Epithelial cell of esophagus (primary cell): ENCODE data around the gene EIF1AY.
A peak's percentile ranks its signal among the peaks of the same experiment; 100 is the strongest.
"Not testable (repeated sequence)": the region's sequence is repeated elsewhere in the genome, so short reads cannot be mapped to it uniquely, and the experiment has no call there.

Experiments used
- DNase-seq: peaks from one replicate; pipeline ENCODE4 v3.0.0; 2010; ENCODE audit warnings: low read depth
- H3K4me3 ChIP-seq: 2 replicates; pipeline ENCODE4 v1.5.1; 2011; ENCODE audit warnings: mild to moderate bottlenecking, low read length, control low read depth
- TF ChIP-seq, protein P1 (sequence below): IDR thresholded peaks from 2 replicates; pipeline ENCODE4 v1.5.1; 2011; ENCODE audit warnings: low read depth, mild to moderate bottlenecking, low read length, control low read depth, inconsistent platforms; ENCODE audit not compliant: insufficient read depth; ENCODE audit errors: missing control alignments

The EIF1AY gene

DNA sequence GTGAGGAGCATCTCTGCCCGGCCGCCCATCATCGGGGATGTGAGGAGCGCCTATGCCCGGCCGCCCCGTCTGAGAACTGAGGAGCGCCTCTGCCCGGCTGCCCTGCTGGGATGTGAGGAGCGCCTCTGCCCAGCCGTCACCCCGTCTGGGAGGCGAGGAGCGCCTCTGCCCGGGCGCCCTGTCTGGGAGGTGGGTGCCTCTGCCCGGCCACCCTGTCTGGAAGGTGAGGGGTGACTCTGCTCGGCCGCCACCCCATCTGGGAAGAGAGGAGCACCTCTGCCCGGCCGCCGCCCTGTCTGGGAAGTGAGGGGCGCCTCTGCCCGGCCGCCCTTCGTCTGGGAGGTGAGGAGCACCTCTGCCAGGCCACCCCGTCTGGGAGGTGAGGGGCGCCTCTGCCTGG lies 23.7 kb upstream of the EIF1AY start:
- H3K4me3 ChIP-seq, result no peak overlapping the region
- no peak for DNase-seq
- TF ChIP-seq, protein P1, sequence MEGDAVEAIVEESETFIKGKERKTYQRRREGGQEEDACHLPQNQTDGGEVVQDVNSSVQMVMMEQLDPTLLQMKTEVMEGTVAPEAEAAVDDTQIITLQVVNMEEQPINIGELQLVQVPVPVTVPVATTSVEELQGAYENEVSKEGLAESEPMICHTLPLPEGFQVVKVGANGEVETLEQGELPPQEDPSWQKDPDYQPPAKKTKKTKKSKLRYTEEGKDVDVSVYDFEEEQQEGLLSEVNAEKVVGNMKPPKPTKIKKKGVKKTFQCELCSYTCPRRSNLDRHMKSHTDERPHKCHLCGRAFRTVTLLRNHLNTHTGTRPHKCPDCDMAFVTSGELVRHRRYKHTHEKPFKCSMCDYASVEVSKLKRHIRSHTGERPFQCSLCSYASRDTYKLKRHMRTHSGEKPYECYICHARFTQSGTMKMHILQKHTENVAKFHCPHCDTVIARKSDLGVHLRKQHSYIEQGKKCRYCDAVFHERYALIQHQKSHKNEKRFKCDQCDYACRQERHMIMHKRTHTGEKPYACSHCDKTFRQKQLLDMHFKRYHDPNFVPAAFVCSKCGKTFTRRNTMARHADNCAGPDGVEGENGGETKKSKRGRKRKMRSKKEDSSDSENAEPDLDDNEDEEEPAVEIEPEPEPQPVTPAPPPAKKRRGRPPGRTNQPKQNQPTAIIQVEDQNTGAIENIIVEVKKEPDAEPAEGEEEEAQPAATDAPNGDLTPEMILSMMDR, result no peak

DNA sequence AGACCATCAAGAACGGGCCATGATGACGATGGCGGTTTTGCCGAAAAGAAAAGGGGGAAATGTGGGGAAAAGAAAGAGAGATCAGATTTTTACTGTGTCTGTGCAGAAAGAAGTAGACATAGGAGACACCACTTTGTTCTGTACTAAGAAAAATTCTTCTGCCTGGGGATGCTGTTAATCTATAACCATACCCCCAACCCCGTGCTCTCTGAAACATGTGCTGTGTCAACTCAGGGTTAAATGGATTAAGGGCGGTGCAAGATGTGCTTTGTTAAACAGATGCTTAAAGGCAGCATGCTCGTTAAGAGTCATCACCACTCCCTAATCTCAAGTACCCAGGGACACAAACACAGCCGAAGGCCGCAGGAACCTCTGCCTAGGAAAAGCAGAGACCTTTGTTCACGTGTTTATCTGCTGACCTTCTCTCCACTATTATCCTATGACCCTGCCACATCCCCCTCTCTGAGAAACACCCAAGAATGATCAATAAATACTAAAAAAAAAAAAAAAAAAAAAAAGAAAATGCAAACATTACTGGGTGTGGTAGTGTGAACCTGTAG lies 22.7 kb upstream of the EIF1AY start:
- DNase-seq, H3K4me3 ChIP-seq: not testable (repeated sequence)

DNA sequence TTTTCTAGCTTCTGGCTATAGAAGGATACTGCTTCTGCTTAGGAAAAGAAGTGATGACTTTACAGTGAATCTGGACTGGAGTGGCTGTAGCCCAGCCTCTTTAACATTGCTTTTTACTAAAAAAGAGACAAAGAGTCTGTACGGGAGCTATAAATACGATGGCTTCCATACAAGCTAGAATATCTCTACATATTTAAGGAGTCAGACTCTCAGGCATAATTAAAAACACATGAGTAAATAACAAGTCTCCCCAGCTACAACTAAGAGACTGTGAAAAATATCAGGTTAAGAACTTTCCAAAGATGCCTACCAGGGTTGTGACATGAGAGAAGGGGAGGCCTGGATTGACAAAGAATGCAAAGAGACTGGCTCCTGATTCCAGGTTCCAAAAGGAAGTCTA lies 19.8 kb upstream of the EIF1AY start:
- no peak overlapping the region for H3K4me3 ChIP-seq
- TF ChIP-seq, protein P1, result no peak
- DNase-seq, result no peak

DNA sequence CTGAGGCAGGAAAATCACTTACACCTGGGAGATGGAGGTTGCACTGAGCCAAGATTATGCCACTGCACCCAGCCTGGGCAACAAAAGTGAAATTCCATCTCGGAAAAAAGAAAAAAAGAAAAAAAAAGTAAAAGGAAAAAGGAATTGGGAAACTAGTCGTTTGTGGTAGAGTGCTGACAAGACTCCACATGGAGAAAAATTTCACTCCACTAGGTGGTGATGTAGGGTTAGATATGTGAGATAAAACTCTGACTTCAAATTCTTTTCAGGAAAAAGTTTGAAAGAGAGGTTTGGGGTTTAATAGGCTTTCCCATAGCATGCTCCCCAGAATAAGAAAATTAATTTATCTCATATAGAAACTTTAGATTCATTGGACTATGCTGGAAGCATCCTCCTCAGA lies 16.9 kb upstream of the EIF1AY start:
- DNase-seq, result peak; percentile 25
- TF ChIP-seq, protein P1, result peak; percentile 29

DNA sequence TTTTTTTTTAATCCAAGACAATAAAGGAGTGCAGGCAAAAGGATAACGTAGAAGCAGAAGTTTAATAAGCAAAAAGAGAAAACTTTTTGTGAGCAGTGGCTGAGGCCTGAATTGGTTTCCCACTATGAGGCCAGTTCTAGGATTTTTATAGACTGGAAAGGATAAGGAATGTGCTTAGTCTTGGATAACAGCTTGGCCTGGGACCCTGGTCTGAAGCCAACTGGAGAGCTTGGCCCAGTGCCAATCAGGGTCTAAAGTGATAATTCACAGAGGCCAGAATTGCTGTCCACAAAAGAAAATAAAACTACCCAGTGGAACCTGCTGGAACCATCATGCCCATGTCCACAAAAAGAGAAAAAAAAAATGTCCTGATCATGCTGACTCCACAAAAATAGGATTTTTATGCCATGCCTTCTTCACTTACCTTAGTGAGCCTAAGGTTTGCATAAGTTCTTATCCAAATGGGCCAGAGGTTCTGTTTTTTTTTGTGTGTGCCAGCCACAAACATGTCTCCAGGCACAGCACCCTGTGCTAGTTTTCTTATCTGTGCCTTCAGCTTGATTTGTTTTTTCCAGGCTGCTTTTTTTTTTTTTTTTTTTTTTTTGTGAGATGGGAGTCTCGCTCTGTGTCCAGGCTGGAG lies 15.6 kb upstream of the EIF1AY start:
- no peak for DNase-seq
- TF ChIP-seq, protein P1, result no peak
- no peak overlapping the region for H3K4me3 ChIP-seq

More for the DNA sequence above, 16.9 kb upstream of the EIF1AY start:
- H3K4me3 ChIP-seq, result no peak overlapping the region

DNA sequence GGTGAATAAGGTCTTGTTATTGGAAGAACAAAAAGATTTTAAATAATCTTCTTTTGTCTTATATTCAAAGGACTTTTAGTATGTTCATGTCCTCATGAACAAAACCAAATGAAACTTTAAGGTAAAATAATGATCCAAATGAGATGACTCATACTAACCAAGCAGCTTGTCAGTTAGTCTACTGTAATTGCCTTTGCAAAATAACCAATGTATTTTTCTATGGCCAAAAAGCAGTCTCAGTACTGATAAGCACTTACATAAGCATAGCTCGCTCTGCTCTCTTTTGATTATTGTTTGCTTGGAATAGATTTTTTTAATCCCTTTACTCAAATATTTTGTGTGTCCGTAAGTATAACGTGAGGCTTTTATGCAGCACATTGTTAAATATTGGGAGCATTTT lies 4.3 kb upstream of the EIF1AY start:
- no peak for DNase-seq
- no peak overlapping the region for H3K4me3 ChIP-seq
- TF ChIP-seq, protein P1, result no peak

DNA sequence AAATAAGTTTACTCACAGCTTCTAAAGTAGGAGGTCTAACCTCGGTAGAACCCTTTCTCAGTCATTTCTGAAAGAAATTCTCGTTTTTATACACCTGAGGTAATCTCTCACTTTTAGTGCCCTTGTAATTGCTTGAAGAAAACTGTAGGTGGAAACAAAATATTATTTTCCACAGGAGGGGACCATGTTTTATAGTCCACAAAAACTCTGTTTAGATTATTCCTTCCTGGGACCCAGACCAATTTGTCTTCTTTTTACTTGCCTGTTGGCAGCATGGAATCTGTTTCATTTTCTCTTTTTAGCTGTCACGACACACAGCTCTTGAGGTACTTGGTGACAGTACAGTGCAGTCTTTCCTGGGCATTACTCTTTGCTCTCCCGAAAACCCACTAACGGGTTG lies 930 bp downstream of the EIF1AY start:
- TF ChIP-seq, protein P1, result peak; percentile 26
- DNase-seq, result peak; percentile 0
- H3K4me3 ChIP-seq, result peak overlapping the region; percentile 81

DNA sequence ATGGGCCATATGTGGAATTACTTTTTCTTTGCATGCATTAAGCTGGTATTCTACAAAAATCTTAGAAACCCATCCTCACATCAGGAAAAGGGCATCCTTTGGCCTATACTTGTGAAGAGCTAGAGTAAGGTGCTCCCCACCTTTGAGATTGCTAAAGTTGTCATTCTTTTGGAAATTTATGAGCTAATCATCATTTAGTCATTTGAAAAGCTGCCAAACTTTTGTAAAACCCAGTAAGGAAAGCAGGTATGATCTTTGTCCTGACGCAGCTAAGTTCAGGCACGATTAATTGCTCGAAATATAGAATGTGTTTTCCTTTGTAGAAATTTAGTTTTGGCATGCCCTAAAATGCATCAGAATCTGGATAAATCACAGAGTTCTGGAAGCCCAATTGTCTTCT lies 2.6 kb downstream of the EIF1AY start:
- TF ChIP-seq, protein P1, result no peak

More for the DNA sequence above, 2.6 kb downstream of the EIF1AY start:
- DNase-seq, result peak; percentile 55
- H3K4me3 ChIP-seq, result no peak overlapping the region
